TTC549 (cell line): ENCODE data around the gene LEAP2.

Source experiments
- FAIRE-seq: peaks from 2 replicates; lab custom pipeline; 2012; peaks lifted over from hg19 to GRCh38; lab: Jason Lieb, UNC

The LEAP2 gene

GRCh38 chr5:132877938-132878337 lies 4.5 kb downstream of the LEAP2 start:
- no peak for FAIRE-seq

- FAIRE-seq = peak; percentile 83
These were observed 9.9 kb downstream of the LEAP2 start for GRCh38 chr5:132883261-132883834.

DNA sequence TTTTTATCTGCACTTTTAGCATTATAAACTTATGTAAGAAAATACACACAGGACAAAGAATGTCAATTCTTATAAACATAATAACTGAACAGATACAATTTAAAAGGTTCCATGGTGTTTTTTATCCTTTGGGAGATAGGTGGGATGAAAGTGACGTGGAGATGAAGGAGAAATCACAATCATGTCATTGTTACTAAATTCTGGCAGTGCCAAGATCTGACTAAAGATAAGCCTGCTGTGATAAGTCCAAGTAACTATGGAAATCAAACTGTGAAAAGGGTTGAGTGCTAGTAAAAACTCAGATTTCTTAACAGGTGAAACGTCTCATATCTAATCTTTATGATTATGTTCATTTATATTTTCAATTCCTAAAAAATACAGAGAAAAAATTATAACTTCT lies 11.1 kb downstream of the LEAP2 start:
- no peak for FAIRE-seq

DNA sequence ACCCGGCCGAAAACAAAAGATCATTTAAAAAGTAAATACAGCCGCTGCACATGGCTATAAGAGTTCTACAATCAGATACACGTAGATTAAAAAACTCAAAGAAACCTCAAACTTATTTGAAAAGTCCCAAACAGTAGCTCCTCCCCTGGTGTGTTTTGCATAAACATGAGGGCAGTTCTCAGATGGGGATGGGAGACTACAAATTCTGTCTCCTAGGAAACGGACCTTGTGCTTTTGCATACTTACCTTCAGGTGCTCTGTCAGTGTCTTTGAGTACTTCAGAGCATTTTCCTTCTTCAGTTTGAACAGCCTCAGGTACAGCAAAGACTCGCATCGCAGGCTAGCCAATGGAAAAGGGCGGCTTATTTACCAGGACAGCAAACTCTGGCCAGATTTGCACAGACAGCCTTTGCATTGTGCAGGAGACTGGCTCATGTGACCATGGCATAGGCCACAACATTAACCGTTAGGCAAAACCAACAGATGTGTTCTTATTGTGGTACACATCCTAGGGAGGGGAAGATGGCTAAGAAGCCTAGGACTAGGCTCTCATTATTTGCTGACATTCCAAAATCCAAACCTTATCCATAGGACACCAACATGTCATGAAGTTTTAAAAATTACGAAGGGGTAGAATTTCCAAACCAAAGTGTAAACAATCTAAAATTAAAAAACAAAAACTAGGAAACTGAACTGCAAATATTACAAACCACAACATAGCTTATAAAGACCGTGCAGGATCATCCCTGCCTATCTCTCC lies 12.8 kb downstream of the LEAP2 start:
- no peak for FAIRE-seq

- no peak for FAIRE-seq
These were observed 13.8 kb downstream of the LEAP2 start for GRCh38 chr5:132887283-132887682.

DNA sequence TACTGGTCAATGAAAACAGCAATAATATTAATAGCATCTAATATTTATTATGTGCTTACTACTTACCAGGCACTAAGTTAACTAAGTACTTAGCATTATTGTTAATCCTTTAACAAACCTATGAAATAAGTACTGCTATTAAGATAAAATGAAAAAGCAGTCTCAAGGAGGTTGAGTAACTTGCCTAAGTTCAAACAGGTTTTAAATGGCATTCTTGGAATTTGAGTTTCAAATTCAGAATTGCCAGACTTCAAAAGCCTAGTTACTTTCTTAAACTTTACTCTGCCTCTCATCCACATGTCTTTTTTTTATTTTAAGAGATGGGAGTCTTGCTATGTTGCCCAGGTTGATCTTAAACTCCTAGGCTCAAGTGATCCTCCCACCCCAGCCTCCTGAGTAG lies 16.0 kb downstream of the LEAP2 start:
- no peak for FAIRE-seq

GRCh38 chr5:132890817-132891216 lies 17.3 kb downstream of the LEAP2 start:
- no peak for FAIRE-seq

DNA sequence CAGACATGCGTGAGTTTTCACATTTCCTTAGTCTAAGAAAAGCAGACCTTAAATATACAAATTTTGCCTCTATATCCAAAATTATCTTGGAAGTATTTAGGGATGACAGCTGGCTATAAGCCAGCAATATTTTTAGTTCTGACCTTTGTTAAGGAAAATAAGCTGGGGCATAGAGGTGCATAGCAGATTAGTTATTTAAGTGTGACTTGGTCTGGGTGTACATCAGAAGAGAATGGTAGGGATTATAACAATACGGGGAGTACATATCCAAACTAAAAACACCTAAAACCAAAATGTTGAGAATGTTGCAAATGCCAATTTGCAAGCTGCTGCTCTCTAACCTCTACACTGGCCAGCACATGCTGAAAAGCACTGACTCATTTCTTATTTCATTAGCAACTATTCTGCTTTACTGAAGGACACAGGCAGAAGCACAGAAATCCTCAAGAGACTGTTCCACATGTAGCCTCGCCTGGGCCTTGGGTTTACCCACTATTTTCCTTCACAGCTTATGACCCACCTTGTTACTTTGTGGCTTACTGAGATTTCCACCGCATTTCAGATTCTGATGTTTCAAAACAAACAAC lies 22.3 kb downstream of the LEAP2 start:
- no peak for FAIRE-seq

GRCh38 chr5:132896685-132897084 lies 23.2 kb downstream of the LEAP2 start:
- no peak for FAIRE-seq

- FAIRE-seq = no peak
These were observed 24.6 kb downstream of the LEAP2 start for GRCh38 chr5:132898094-132898493.

DNA sequence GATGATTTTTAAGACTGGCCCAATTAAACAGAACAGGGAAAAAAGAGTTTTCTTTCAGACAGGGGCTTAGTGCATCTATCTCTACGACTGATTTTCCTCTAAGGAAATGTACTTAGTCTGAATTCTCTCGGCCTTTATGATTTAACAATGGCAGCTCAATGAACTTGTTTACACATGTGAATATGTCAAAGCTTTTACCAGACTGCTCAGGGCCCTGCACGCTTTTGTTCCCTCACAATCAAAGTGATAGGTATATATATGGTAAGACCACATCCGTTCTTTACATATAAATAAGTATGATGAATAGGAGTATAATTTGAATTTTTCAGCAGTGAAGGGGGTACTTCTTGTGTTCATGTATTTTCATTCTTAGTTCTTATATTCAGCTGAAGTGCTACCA lies 27.6 kb downstream of the LEAP2 start:
- FAIRE-seq = no peak

GRCh38 chr5:132901730-132902129 lies 28.3 kb downstream of the LEAP2 start:
- no peak for FAIRE-seq

DNA sequence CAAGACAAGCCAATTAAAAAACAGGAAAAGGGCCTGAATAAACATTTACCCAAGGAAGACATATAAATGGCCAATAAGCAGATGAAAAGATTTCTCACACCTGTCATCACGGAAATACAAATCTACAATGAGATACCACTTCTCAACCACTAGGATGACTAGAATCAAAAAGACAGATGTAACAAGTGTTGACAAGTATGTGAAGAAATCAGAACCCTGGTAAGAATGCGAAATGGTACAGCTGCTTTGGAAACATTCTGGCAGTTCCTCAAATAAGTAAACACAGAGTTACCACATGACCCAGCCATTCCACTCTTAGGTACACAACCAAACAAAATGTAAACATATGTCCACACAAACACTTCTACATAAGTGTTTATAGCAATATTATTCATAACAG lies 32.5 kb downstream of the LEAP2 start:
- no peak for FAIRE-seq

DNA sequence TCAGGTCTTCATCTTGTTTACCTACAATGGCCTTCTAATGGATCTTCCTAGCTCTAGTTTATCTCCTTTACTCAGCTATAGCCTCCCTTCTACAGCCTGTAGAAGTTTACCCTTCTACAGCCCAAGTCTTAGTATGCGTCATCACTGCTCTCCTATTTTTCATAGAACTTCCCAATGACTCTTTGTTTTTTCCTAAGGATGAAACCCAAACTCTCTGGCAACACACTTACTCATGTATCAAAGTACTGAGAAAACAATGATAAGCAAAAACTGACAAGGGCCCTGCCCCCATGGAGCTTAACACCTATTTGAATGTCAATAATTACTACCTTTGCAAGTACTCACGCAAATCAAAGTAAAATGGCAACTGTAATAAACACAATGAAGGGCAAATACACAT lies 33.7 kb downstream of the LEAP2 start:
- FAIRE-seq = no peak

DNA sequence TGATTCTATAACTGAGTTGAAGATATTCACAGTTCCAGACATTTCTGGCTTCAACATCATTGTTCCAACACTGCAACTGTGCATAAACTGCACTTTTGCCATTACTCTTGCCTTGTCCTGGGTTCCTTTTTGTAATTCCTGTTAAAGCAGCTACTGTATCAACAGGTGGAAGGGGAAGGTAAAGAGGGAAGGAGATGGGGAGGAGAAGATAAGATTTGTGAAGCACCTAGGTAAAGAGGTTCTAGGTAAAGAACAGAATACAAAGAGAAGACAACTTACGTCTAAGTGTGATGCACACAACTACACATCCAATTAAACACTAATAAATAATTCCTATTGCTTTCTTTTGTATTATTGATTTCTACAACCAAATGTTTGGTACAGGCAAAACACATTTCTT lies 36.2 kb downstream of the LEAP2 start:
- no peak for FAIRE-seq

DNA sequence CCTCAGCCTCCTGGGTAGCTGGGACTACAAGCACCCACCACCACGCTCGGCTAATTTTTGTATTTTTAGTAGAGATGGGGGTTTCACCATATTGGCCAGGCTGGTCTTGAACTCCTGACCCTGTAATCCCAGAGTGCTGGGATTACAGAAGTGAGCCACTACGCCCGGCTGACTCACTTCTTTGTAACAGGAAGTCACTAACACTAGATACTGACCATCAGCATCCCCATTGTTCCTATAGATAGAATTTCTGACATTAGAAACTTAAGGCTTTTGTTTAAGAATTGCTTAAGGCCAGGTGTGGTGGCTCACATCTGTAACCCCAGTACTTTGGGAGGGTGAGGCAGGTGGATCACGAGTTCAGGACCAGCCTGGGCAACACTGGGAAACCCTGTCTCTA lies 42.2 kb downstream of the LEAP2 start:
- no peak for FAIRE-seq

DNA sequence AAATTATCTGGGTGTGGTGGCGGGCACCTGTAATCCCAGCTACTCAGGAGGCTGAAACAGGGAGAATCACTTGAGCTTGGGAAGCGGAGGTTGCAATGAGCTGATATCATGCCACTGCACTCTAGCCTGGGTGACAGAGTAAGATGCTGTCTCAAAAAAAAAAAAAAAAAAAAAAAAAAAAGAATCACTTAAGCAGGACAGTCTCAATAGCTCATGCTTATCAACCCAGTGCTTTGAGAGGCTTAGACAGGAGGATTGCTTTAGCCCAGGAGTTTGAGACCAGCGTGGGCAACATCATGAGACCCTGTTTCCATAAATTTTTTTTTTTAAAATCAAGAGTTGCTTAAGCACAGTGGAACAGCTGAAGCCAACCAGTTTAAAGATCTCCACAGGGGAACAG lies 42.6 kb downstream of the LEAP2 start:
- FAIRE-seq = no peak
